Measurements from ENCODE around the gene SUV39H2.

DNA sequence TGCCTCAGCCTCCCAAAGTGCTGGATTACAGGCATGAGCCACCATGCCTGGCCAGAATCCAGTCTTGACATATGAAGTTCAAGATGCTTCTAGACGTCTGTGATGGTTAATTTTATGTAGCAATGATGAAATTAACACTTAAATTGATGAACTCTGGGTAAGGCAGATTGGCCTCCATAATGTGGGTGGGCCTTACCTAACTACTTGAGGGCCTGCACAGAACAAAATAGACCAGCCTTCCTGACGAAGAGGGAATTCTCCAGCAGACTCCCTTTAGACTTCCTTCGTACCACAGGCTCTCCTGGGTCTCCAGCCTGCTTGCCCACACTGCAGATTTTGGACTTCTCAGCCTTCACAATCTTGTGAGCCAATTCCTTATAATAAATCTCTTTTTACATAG is 45.6 kb upstream of the SUV39H2 start:
- TF ChIP-seq, protein P1, sequence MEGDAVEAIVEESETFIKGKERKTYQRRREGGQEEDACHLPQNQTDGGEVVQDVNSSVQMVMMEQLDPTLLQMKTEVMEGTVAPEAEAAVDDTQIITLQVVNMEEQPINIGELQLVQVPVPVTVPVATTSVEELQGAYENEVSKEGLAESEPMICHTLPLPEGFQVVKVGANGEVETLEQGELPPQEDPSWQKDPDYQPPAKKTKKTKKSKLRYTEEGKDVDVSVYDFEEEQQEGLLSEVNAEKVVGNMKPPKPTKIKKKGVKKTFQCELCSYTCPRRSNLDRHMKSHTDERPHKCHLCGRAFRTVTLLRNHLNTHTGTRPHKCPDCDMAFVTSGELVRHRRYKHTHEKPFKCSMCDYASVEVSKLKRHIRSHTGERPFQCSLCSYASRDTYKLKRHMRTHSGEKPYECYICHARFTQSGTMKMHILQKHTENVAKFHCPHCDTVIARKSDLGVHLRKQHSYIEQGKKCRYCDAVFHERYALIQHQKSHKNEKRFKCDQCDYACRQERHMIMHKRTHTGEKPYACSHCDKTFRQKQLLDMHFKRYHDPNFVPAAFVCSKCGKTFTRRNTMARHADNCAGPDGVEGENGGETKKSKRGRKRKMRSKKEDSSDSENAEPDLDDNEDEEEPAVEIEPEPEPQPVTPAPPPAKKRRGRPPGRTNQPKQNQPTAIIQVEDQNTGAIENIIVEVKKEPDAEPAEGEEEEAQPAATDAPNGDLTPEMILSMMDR (IDR thresholded peaks at IDR 0.05; ENCODE audit: poor library complexity): no peak
- TF ChIP-seq EZH2 (IDR thresholded peaks at IDR 0.05; ENCODE audit: borderline replicate concordance) (no peak), EZH2phosphoT487 (IDR thresholded peaks at IDR 0.05; ENCODE audit: low read depth, severe bottlenecking, unreplicated experiment) (no peak)

All from hepatocyte (in vitro differentiated cells).